Omental fat pad (tissue), 4 donors: ENCODE measurements around the gene MAPKAPK2. TPM values are rescaled to one million over a fixed set of nuclear protein-coding genes. Genes with fewer than 3 reads are reported as not detected.

Experiments
- ATAC-seq: fragments of 150-250 bp; one replicate; pipeline ENCODE4 v1.9.1; 2016; ENCODE audit warnings: mild to moderate bottlenecking, moderate library complexity; ENCODE audit not compliant: low FRiP score
- DNase-seq: peaks from one replicate; pipeline ENCODE4 v3.0.0-alpha.2; 2019; ENCODE audit warnings: low spot score
- CTCF ChIP-seq, 3 donors: fragments of 450-650 bp; IDR thresholded peaks; one replicate each; pipeline ENCODE4 v1.5.1; 2016 to 2017; ENCODE audit warnings: antibody characterized with exemption in 3 of 3, mild to moderate bottlenecking in 3 of 3, moderate library complexity in 2 of 3
- total RNA-seq, 4 donors: library from RNA; depleted of rRNA; stranded (reverse); fragments of >200 nt; gene quantifications; one replicate each; pipeline ENCODE4 v1.1.0, GENCODE V29; 2016

Gene MAPKAPK2
- total RNA-seq, 4 donors from 2014 or later = 52.0 to 151 (median 79.9) TPM

- DNase-seq (no peak), ATAC-seq (no peak)
Observed at GRCh38 chr1:206666954-206667665, 17.6 kb upstream of the MAPKAPK2 start.

GRCh38 chr1:206668351-206668750, 16.4 kb upstream of the MAPKAPK2 start:
- ATAC-seq (no peak), DNase-seq (no peak)
- no peak for TF ChIP-seq CTCF (IDR thresholded peaks at IDR 0.05)

More at GRCh38 chr1:206666954-206667665, 17.6 kb upstream of the MAPKAPK2 start:
- no peak for TF ChIP-seq CTCF (IDR thresholded peaks at IDR 0.05)

GRCh38 chr1:206668874-206669410, 15.8 kb upstream of the MAPKAPK2 start:
- ATAC-seq (no peak), DNase-seq (no peak)
- no peak for TF ChIP-seq CTCF (IDR thresholded peaks at IDR 0.05)

- TF ChIP-seq CTCF (IDR thresholded peaks at IDR 0.05) = no peak
- ATAC-seq (no peak), DNase-seq (no peak)
Observed at GRCh38 chr1:206672011-206672688, 12.6 kb upstream of the MAPKAPK2 start.

DNA sequence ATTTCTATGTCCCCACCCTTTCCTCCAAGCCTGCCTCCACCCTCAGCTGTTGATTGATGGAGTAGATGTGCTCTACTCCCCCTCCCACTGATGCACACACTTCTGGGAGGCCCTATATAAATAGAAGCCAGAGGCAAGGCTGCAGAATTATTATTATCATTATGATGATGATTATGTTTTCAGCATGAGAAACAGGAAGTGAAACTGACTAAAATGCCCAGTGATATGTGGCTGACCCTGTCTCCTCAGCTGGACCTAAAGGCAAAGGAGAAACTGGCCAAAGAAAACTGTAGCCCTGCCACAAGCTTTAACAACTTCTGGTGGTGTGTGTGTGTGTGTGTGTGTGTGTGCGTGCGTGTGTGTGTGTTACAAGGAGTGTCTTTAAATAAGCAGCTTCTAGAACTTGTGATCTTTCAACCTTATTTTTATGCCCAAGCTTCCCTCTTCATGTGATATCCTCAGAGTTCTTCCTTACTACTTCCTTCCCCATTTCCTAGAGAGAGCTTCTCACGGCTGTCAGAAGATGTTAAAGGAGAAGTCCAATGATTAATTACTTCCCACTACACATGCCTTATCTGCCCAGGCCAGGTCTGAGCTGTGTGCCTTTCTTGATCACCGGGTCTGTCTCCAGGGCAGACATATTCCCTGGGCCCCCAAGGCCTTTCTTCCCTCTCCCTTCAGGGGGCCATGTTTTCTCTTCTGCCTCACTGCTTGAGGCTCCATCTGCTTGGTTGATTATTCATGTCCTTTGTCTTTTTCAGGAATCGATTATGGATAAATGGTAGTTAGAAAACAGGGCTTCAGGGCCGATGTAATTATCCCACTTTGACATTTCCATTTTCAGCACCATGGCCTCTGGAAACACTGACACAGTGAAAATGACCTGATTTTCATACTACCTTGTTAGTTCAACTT, 11.6 kb upstream of the MAPKAPK2 start:
- TF ChIP-seq CTCF (IDR thresholded peaks at IDR 0.05) = no peak
- DNase-seq (no peak), ATAC-seq (peak; percentile 28)

DNA sequence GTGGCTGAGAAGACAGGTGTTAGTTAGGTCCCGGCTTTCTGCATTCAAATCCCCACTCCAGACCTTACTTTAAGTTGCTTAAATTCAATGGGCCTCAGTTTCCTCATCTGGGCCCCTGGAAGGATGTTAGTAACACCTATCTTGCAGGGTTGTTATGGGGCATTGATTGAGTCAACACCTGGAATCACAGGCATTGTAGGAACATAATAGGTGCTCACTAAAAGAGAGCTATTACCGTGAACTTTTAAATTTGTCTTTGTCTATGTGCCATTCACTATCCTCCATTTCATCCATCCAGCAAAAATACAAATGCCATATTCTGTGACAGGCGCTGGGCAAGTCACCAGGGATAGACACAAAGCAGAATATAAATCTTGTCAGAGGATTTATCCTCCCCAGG, 10.5 kb upstream of the MAPKAPK2 start:
- DNase-seq = no peak
- no peak for ATAC-seq
- no peak for TF ChIP-seq CTCF (IDR thresholded peaks at IDR 0.05)
